HepG2 (cell line): ENCODE measurements around the gene HHATL. TPM values are rescaled to one million over a fixed set of nuclear protein-coding genes. Genes with fewer than 3 reads are reported as not detected.

ENCODE experiments used
- ATAC-seq: fragments of 200-7000 bp; cut with Tn5 transposase; 3 replicates; pipeline ENCODE4 v1.9.1; 2020; ENCODE audit warnings: mild to moderate bottlenecking, moderate library complexity
- BruUV-seq: library from RNA; stranded (reverse); fragments of 400-500 nt; replicated peaks from 2 replicates; lab custom pipeline; 2021; lab: Mats Ljungman, UMichigan
- CTCF ChIA-PET: fragments of 300-600 bp; formaldehyde crosslinking; extraction: SDS; loops from one replicate; lab custom pipeline; 2021; ENCODE audit warnings: low total read pairs, inconsistent platforms, low intra/inter-chr PET ratio; lab: Yijun Ruan, JAX
- POLR2A ChIA-PET: fragments of 350-600 bp; sonication (Branson Sonifier 250); formaldehyde crosslinking; loops from one replicate; lab custom pipeline; 2020; ENCODE audit warnings: antibody characterized with exemption, inconsistent platforms; lab: Yijun Ruan, JAX
- DNase-seq: peaks from one replicate; pipeline ENCODE4 v3.0.0-alpha.2; 2015; ENCODE audit warnings: low spot score
- FAIRE-seq: peaks from 3 replicates; lab custom pipeline; 2011; peaks lifted over from hg19 to GRCh38; lab: Jason Lieb, UNC
- H2AFZ ChIP-seq: one replicate; pipeline ENCODE4 v1.6.1; 2011; ENCODE audit warnings: low read length, inconsistent platforms
- H3K27ac ChIP-seq: fragments of 300-600 bp; 3 replicates; pipeline ENCODE4 v1.8.0; 2011; ENCODE audit warnings: mixed run types, mild to moderate bottlenecking, mixed read lengths, low read length, inconsistent platforms; ENCODE audit not compliant: insufficient read depth; ENCODE audit errors: extremely low read length
- H3K27me3 ChIP-seq, 2 experiments: fragments of 200-600 bp in 1 of 2; 2 replicates in 1 of 2; 3 replicates in 1 of 2; pipeline versions ENCODE4 v1.6.0 to v1.8.0; 2011; ENCODE audit warnings: low read length in 2 of 2, mild to moderate bottlenecking in 2 of 2, moderate library complexity in 2 of 2, inconsistent platforms in 1 of 2; ENCODE audit not compliant: insufficient read depth in 2 of 2, control insufficient read depth in 1 of 2
- H3K36me3 ChIP-seq, 2 experiments: fragments of 200-600 bp in 1 of 2; replicated peaks in 1 of 2; 2 replicates in 1 of 2; 3 replicates in 1 of 2; pipeline versions ENCODE4 v1.5.1 to v1.8.0; 2011; ENCODE audit warnings: low read length in 2 of 2, inconsistent platforms in 1 of 2; ENCODE audit not compliant: insufficient read depth in 2 of 2, control insufficient read depth in 1 of 2
- H3K4me1 ChIP-seq: 2 replicates; pipeline ENCODE4 v1.5.1; 2012; ENCODE audit warnings: low read length, inconsistent platforms; ENCODE audit not compliant: insufficient read depth
- H3K4me2 ChIP-seq: 2 replicates; pipeline ENCODE4 v1.6.0; 2011; ENCODE audit warnings: low read depth, low read length, inconsistent platforms
- H3K4me3 ChIP-seq, 3 experiments: fragments of 200-600 bp in 1 of 3; sonication (generic), shearing (Covaris generic) in 1 of 3; replicated peaks in 1 of 3; 2 replicates each; pipeline ENCODE4 v1.5.1; 2011 to 2016; ENCODE audit warnings: low read length in 3 of 3, inconsistent platforms in 2 of 3, low read depth in 2 of 3, mild to moderate bottlenecking in 2 of 3, control low read depth in 1 of 3, mixed read lengths in 1 of 3; ENCODE audit not compliant: insufficient read depth in 1 of 3
- H3K79me2 ChIP-seq: one replicate; pipeline ENCODE4 v1.6.1; 2011; ENCODE audit warnings: low read length, inconsistent platforms; ENCODE audit not compliant: insufficient read depth
- H3K9ac ChIP-seq: 2 replicates; pipeline ENCODE4 v1.6.0; 2011; ENCODE audit warnings: mild to moderate bottlenecking, low read depth, low read length, inconsistent platforms; ENCODE audit not compliant: insufficient read depth
- H3K9me3 ChIP-seq: 2 replicates; pipeline ENCODE4 v1.5.1; 2012; ENCODE audit warnings: mild to moderate bottlenecking, low read length
- H4K20me1 ChIP-seq: 2 replicates; pipeline ENCODE4 v1.6.0; 2011; ENCODE audit warnings: inconsistent platforms, mild to moderate bottlenecking, low read length, moderate library complexity; ENCODE audit not compliant: insufficient read depth
- BRD4 ChIP-seq: sonication (generic); formaldehyde crosslinking; IDR thresholded peaks from 2 replicates; pipeline ENCODE4 v1.4.0; 2020; ENCODE audit warnings: missing genetic modification reagents
- CEBPB ChIP-seq: IDR thresholded peaks from 2 replicates; pipeline ENCODE4 v1.6.1; 2011; ENCODE audit warnings: low read depth, low read length, improper control_type of control experiment, borderline replicate concordance
- DDIT3 ChIP-seq: sonication (generic); formaldehyde crosslinking; IDR thresholded peaks from 2 replicates; pipeline ENCODE4 v1.4.0; 2020; ENCODE audit warnings: mild to moderate bottlenecking, missing genetic modification reagents
- EHMT2 ChIP-seq: fragments of 200-600 bp; sonication (generic); IDR thresholded peaks from 2 replicates; pipeline ENCODE4 v1.7.0; 2017; ENCODE audit warnings: antibody characterized with exemption, low read depth, low read length, borderline replicate concordance
- HNF4A ChIP-seq: sonication (generic); formaldehyde crosslinking; IDR thresholded peaks from 2 replicates; pipeline ENCODE4 v1.4.0; 2020; ENCODE audit warnings: missing genetic modification reagents
- HNRNPH1 ChIP-seq: fragments of 200-400 bp; formaldehyde crosslinking; optimal IDR thresholded peaks from 2 replicates; pipeline ENCODE3; 2017; ENCODE audit warnings: mild to moderate bottlenecking, low read depth, low read length
- MYPOP ChIP-seq: sonication (generic); formaldehyde crosslinking; IDR thresholded peaks from 2 replicates; pipeline ENCODE4 v1.8.1; 2023; ENCODE audit warnings: mild to moderate bottlenecking, moderate library complexity, missing genetic modification reagents
- SAFB2 ChIP-seq: sonication (generic); formaldehyde crosslinking; IDR thresholded peaks from 2 replicates; pipeline ENCODE4 v1.5.1; 2020; ENCODE audit warnings: missing genetic modification reagents, low read depth, mild to moderate bottlenecking, borderline replicate concordance
- TFDP2 ChIP-seq: sonication (generic); formaldehyde crosslinking; IDR thresholded peaks from 2 replicates; pipeline ENCODE4 v1.4.0; 2020; ENCODE audit warnings: missing genetic modification reagents
- THAP7 ChIP-seq: sonication (generic); formaldehyde crosslinking; IDR thresholded peaks from 2 replicates; pipeline ENCODE4 v1.8.1; 2023; ENCODE audit warnings: mild to moderate bottlenecking, missing genetic modification reagents
- ZNF281 ChIP-seq: sonication (generic); formaldehyde crosslinking; IDR thresholded peaks from 2 replicates; pipeline ENCODE4 v1.4.0; 2020; ENCODE audit warnings: missing genetic modification reagents, borderline replicate concordance
- ZNF335 ChIP-seq: sonication (generic); formaldehyde crosslinking; IDR thresholded peaks from 2 replicates; pipeline ENCODE4 v1.4.0; 2020; ENCODE audit warnings: missing genetic modification reagents
- ZNF446 ChIP-seq: sonication (generic); formaldehyde crosslinking; IDR thresholded peaks from 2 replicates; pipeline ENCODE4 v1.5.0; 2020; ENCODE audit warnings: mild to moderate bottlenecking, missing genetic modification reagents
- ZNF580 ChIP-seq: IDR thresholded peaks from 2 replicates; pipeline ENCODE4 v1.6.1; 2016; ENCODE audit warnings: low read depth, borderline replicate concordance
- ZNF670 ChIP-seq: sonication (generic); formaldehyde crosslinking; IDR thresholded peaks from 2 replicates; pipeline ENCODE4 v1.8.0; 2022; ENCODE audit warnings: mild to moderate bottlenecking, missing genetic modification reagents, borderline replicate concordance
- ZNF788 ChIP-seq: sonication (generic); formaldehyde crosslinking; IDR thresholded peaks from 2 replicates; pipeline ENCODE4 v1.5.0; 2020; ENCODE audit warnings: mild to moderate bottlenecking, missing genetic modification reagents, borderline replicate concordance
- WGBS: methylation state at CpG from one replicate; pipeline ENCODE4 v1.1.6; 2017; ENCODE audit warnings: low lambda C conversion rate; 5-methylcytosine and 5-hydroxymethylcytosine counted together
- in situ Hi-C: cut with HindIII; loops from 2 replicates; pipeline ENCODE4 v1.10.0; 2017; ENCODE audit warnings: low pct_unique_long_range_greater_than_20kb; ENCODE audit not compliant: extremely low pct_ligation_motif_present
- intact Hi-C: fragments of 100-400 bp; cut with micrococcal nuclease; formaldehyde crosslinking; loops from one replicate; pipeline ENCODE4 v1.10.0; 2022; ENCODE audit not compliant: unreplicated experiment
- polyA plus RNA-seq, 8 experiments: library from polyadenylated mRNA; depleted of rRNA in 3 of 8; stranded (reverse) in 7 of 8; unstranded in 1 of 8; fragments of >200 nt; fragmentation: Illumina TruSeq in 4 of 8; extraction: Trizol in 4 of 8; gene quantifications; 2 replicates each; pipeline versions ENCODE4 v1.2.1 to v1.2.3, GENCODE V29; 2011 to 2016; ENCODE audit warnings: low read depth in 4 of 8, missing spikeins in 1 of 8, mixed read lengths in 1 of 8; ENCODE audit not compliant: insufficient read depth in 1 of 8
- total RNA-seq, 5 experiments: library from RNA; depleted of rRNA; stranded (reverse); fragments of >200 nt; fragmentation: Illumina TruSeq; extraction: Trizol; gene quantifications; 2 replicates each; pipeline ENCODE4 v1.2.3, GENCODE V29; 2016; ENCODE audit warnings: low read depth in 1 of 5

HHATL gene
- total and polyA plus RNA-seq, 2 of the 13 experiments (the other 11 are each of a cell fraction or from before 2014, with no cell fraction given) = 0.26 TPM; not detected in 1

- no peak for TF ChIP-seq MYPOP (CRISPR knock-in tag)
- no peak for TF ChIP-seq SAFB2
- no peak for TF ChIP-seq ZNF580 (CRISPR knock-in tag)
- no peak for TF ChIP-seq THAP7 (CRISPR knock-in tag)
- no peak for TF ChIP-seq ZNF335 (CRISPR knock-in tag)
- no peak for TF ChIP-seq DDIT3 (CRISPR knock-in tag)
- no peak for TF ChIP-seq ZNF788 (CRISPR knock-in tag)
- peak; percentile 44; the same call in 1 of the 2 replicates for TF ChIP-seq HNF4A (CRISPR knock-in tag)
These were observed 44.4 kb downstream of the HHATL start (continued) for GRCh38 chr3:42658091-42658770.

- ATAC-seq = no peak
- CTCF ChIA-PET = no interaction called here
- Histone ChIP-seq H3K79me2 (peaks cover 3% of the 10 kb centered on the region), H3K9me3 (no peaks in the 10 kb centered on the region), H2AFZ (no peak overlapping the region), H4K20me1 (no peaks in the 10 kb centered on the region), H3K4me3 (no peak overlapping the region), H3K4me1 (peaks cover 46% of the 10 kb centered on the region), H3K36me3 (no peaks in the 10 kb centered on the region), H3K4me2 (no peak overlapping the region), H3K27me3 (no peaks in the 10 kb centered on the region), H3K27ac (no peak overlapping the region), H3K9ac (no peak overlapping the region)
- FAIRE-seq = no peak
- in situ Hi-C loops = no loop called here
- POLR2A ChIA-PET = no interaction called here
- no peak for DNase-seq
- 78% methylated on average over 2 of the region's 4 CpGs for WGBS
- intact Hi-C loops = no loop called here
- no TSS peak for BruUV-seq
- TF ChIP-seq TFDP2 (CRISPR knock-in tag) (no peak), ZNF281 (CRISPR knock-in tag) (no peak), BRD4 (CRISPR knock-in tag) (no peak), ZNF670 (CRISPR knock-in tag) (no peak), CEBPB (no peak), ZNF446 (CRISPR knock-in tag) (no peak), EHMT2 (no peak), HNRNPH1 (no peak)
These were observed 44.9 kb downstream of the HHATL start for GRCh38 chr3:42657675-42658074.
